ENCODE measurements around the gene LRRC41. TPM values are rescaled to one million over a fixed set of nuclear protein-coding genes. Genes with fewer than 3 reads are reported as not detected.
"Not testable (repeated sequence)": the region's sequence is repeated elsewhere in the genome, so short reads cannot be mapped to it uniquely, and the experiment has no call there.

Gene LRRC41
- total and polyA plus RNA-seq, 7 experiments from 2014 or later, result 34.4 to 63.4 (median 40.4) TPM

DNA sequence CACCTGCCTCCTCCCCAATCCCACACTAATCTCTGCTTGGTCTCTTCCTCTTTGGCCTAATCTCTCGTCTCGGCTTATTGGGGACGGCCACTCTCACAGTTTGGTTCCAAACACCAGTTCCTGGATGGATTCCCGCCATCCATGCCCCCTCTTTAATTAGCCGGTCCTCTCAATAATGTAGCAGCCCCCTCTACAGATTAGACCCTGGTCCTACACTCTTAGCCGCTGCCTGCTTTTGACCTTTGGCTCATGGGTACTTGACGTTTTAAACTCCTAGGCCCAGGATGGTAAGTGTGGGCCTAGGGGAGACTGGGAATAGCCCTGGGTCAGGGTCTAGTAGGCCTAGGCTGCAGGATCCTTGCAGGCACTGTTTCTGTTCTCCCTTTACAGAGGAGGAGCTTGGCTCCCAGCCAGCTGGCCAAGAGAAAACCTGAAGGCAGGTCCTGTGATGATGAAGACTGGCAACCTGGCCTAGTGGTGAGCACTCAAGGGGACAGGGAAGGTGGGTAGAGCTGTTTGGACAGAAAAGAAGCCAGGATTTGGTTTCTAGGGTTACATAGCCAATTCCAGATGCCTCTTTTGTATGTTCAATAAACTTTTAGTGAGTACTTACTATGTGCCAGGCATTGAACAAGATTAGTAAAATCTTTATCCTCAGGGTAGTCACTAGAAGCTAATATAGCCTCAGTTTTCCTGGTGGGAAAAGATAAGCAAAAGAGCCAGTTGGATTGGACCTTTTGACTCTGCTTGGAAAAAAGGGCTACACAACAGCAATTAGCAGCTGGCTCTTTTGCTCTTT, 55.1 kb downstream of the LRRC41 start:
- peaks cover 0 to 44% (median 17%) of the 10 kb centered on the region in 7 donors for H3K4me1 Mint-ChIP-seq
- no peaks in the 10 kb centered on the region for H3K27me3 Mint-ChIP-seq
- Histone ChIP-seq H3K4me3 (ENCODE audit: low read length) (peak overlapping the region; percentile 89), H3K36me3 (ENCODE audit: control insufficient read depth in 2 of 3, insufficient read depth in 3 of 3, low read length in 3 of 3) (no peaks in the 10 kb centered on the region), H3K27me3 (ENCODE audit: control insufficient read depth in 2 of 2, insufficient read depth in 2 of 2, low read length in 2 of 2) (no peaks in the 10 kb centered on the region), H3K9me3 (ENCODE audit: control insufficient read depth in 2 of 3, low read length in 3 of 3) (no peaks in the 10 kb centered on the region), H3K4me1 (ENCODE audit: control insufficient read depth in 2 of 2, insufficient read depth in 2 of 2, low read length in 2 of 2) (peaks cover 4 to 8% of the 10 kb centered on the region in 2 donors), H3K27ac (ENCODE audit: low read depth, low read length) (peak overlapping the region; percentile 54)
- H3K9me3 Mint-ChIP-seq, result no peaks in the 10 kb centered on the region
- ChIA-PET POLR2A (interaction anchor here (1.0 to 2.4 kb wide), 2 partner anchors 50 to 55 kb away, joined by 3 to 9 read pairs; partner anchors contain the start of genes LRRC41, POMGNT1 and UQCRH), CTCF (interaction anchor here (0.9 kb wide), 1 partner anchor 98 kb away, joined by 3 read pairs; no protein-coding TSS in a partner anchor)
- ATAC-seq (no peak), DNase-seq (peak in 3 of 9 donors; percentile 9 to 32 (median 20))
- intact Hi-C loops (cut with micrococcal nuclease), result loop anchor here (5.0 kb wide), 2 partner anchors 354 to 946 kb away; partner anchors contain the start of gene MKNK1 (in 1 of the 2)
- H3K4me3 Mint-ChIP-seq, result peak overlapping the region; percentile 79 to 100 (median 90)
- peak overlapping the region in 7 of 9 donors; percentile 38 to 96 (median 74) for H3K27ac Mint-ChIP-seq
- peaks cover 0 to 18% (median 0%) of the 10 kb centered on the region in 5 donors for H3K36me3 Mint-ChIP-seq

DNA sequence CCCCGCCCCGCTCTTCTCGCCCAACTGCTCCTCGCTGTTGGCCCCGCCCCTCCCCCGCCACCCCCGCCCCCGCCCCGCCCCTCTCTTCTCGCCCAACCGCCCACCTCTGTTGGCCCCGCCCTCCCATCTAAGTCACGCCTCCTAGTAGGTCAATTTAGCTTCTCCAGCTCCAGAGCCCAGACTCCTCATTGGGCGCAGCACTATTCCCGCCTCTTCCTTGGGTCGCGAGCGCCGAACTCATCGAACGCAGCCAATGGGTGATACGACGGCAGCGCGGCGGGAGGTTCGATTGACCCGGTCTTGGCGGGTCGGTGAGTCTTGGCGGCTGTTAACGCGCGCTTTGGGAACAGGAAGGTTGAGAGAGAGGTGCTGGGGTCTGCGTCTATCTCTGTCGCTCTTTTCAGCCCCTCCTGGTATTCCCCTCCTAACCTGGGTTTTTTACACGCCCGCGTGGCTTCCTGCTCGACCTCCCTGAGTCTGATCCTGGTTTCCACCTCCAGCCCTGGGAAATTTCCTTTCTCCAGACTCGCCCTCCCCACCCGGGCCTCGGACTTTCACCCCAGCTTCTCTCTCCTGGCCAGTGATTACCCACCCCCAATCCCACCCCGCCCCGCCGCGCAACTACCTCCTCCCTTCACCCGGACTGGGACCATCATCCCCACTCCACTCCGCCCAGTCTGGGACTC, 55.8 kb downstream of the LRRC41 start, which contains the start of gene RAD54L:
TSS of gene RAD54L (plus strand) at position 328 of the 686 bp plus-strand sequence. CDS start 643 bp downstream, outside the sequence.
- CTCF ChIA-PET, result interaction anchor here (0.5 to 0.9 kb wide), 2 partner anchors 99 to 1233 kb away, joined by 3 read pairs; no protein-coding TSS in a partner anchor
- peaks cover 0 to 41% (median 17%) of the 10 kb centered on the region in 7 donors for H3K4me1 Mint-ChIP-seq

GRCh38 chr1:46246548-46247435, 56.6 kb downstream of the LRRC41 start:
- Mint-ChIP-seq H3K27me3 (no peaks in the 10 kb centered on the region), H3K4me3 (peak overlapping the region; percentile 86 to 100 (median 94)), H3K9me3 (no peaks in the 10 kb centered on the region), H3K4me1 (peaks cover 0 to 33% (median 17%) of the 10 kb centered on the region in 7 donors), H3K36me3 (peaks cover 0 to 10% (median 0%) of the 10 kb centered on the region in 5 donors), H3K27ac (peak overlapping the region; percentile 15 to 95 (median 78))
- intact Hi-C loops (cut with micrococcal nuclease), result loop anchor here (1.0 to 5.0 kb wide), 15 partner anchors 48 to 1572 kb away; partner anchors contain the start of genes LRRC41 (in 2 of the 2), MKNK1 (in 2 of the 2), NSUN4 (in 2 of the 2) and POMGNT1 (in 2 of the 2)
- no peaks in the 10 kb centered on the region for H3K9me3 ChIP-seq (ENCODE audit: control insufficient read depth in 2 of 3, low read length in 3 of 3)
- ChIA-PET CTCF (interaction anchor here (0.5 to 1.3 kb wide), 3 partner anchors 95 to 1232 kb away, joined by 3 to 6 read pairs (median 3); no protein-coding TSS in a partner anchor), POLR2A (interaction anchor here (0.6 to 2.4 kb wide), 6 partner anchors 53 to 907 kb away, joined by 3 to 9 read pairs (median 4); partner anchors contain the start of genes LRRC41, NSUN4 and UQCRH)
- peak overlapping the region; percentile 79 for H3K4me3 ChIP-seq (ENCODE audit: low read length)
- no peaks in the 10 kb centered on the region for H3K27me3 ChIP-seq (ENCODE audit: control insufficient read depth in 2 of 2, insufficient read depth in 2 of 2, low read length in 2 of 2)
- peak; percentile 2 for ATAC-seq
- peak overlapping the region; percentile 66 for H3K27ac ChIP-seq (ENCODE audit: low read depth, low read length)
- no peaks in the 10 kb centered on the region for H3K36me3 ChIP-seq (ENCODE audit: control insufficient read depth in 2 of 3, insufficient read depth in 3 of 3, low read length in 3 of 3)
- peaks cover 4 to 8% of the 10 kb centered on the region in 2 donors for H3K4me1 ChIP-seq (ENCODE audit: control insufficient read depth in 2 of 2, insufficient read depth in 2 of 2, low read length in 2 of 2)
- peak in 1 of 9 donors; percentile 54 for DNase-seq

More for the DNA sequence above, 55.8 kb downstream of the LRRC41 start, which contains the start of gene RAD54L:
- intact Hi-C loops (cut with micrococcal nuclease), result loop anchor here (1.0 to 5.0 kb wide), 15 partner anchors 49 to 1573 kb away; partner anchors contain the start of genes LRRC41 (in 2 of the 2), MKNK1 (in 2 of the 2), NSUN4 (in 2 of the 2) and POMGNT1 (in 2 of the 2)
- Histone ChIP-seq H3K4me1 (ENCODE audit: control insufficient read depth in 2 of 2, insufficient read depth in 2 of 2, low read length in 2 of 2) (peaks cover 4 to 8% of the 10 kb centered on the region in 2 donors), H3K36me3 (ENCODE audit: control insufficient read depth in 2 of 3, insufficient read depth in 3 of 3, low read length in 3 of 3) (no peaks in the 10 kb centered on the region), H3K9me3 (ENCODE audit: control insufficient read depth in 2 of 3, low read length in 3 of 3) (no peaks in the 10 kb centered on the region), H3K27ac (ENCODE audit: low read depth, low read length) (peak within 1 kb of the TSS; percentile 66), H3K4me3 (ENCODE audit: low read length) (peak within 1 kb of the TSS; percentile 89), H3K27me3 (ENCODE audit: control insufficient read depth in 2 of 2, insufficient read depth in 2 of 2, low read length in 2 of 2) (no peaks in the 10 kb centered on the region)
- H3K27ac Mint-ChIP-seq, result peak within 1 kb of the TSS; percentile 62 to 96 (median 78)
- peak; percentile 99 for ATAC-seq
- POLR2A ChIA-PET, result interaction anchor here (0.6 to 2.4 kb wide), 7 partner anchors 50 to 908 kb away, joined by 3 to 9 read pairs (median 3); partner anchors contain the start of genes LRRC41, NSUN4, POMGNT1 and UQCRH
- peak; percentile 83 to 97 (median 95) for DNase-seq
- H3K9me3 Mint-ChIP-seq, result no peaks in the 10 kb centered on the region
- no peaks in the 10 kb centered on the region for H3K27me3 Mint-ChIP-seq
- H3K36me3 Mint-ChIP-seq, result peaks cover 0 to 18% (median 0%) of the 10 kb centered on the region in 5 donors
- peak within 1 kb of the TSS; percentile 86 to 100 (median 94) for H3K4me3 Mint-ChIP-seq

DNA sequence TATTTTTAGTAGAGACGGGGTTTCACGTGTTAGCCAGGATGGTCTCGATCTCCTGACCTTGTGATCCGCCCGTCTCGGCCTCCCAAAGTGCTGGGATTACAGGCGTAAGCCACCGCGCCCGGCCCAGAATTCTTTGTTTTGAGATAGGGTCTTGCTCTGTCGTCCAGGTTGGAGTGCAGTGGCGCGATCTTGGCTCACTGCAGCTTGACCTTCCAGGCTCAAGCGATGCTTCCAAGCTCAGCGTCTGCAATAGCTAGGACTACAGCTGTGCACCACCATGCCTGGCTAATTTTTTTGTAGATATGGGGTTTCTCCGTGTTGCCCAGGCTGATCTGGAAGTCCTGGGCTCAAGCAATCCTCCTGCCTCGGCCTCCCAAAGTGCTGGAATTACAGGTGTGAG, 57.3 kb downstream of the LRRC41 start:
- not testable (repeated sequence) for H3K27me3 ChIP-seq (ENCODE audit: control insufficient read depth in 2 of 2, insufficient read depth in 2 of 2, low read length in 2 of 2); H3K9me3 ChIP-seq (ENCODE audit: control insufficient read depth in 2 of 3, low read length in 3 of 3); H3K27me3 Mint-ChIP-seq; ATAC-seq; H3K27ac Mint-ChIP-seq; H3K4me1 ChIP-seq (ENCODE audit: control insufficient read depth in 2 of 2, insufficient read depth in 2 of 2, low read length in 2 of 2); H3K9me3 Mint-ChIP-seq; DNase-seq; H3K27ac ChIP-seq (ENCODE audit: low read depth, low read length); H3K4me3 ChIP-seq (ENCODE audit: low read length); H3K36me3 Mint-ChIP-seq; H3K36me3 ChIP-seq (ENCODE audit: control insufficient read depth in 2 of 3, insufficient read depth in 3 of 3, low read length in 3 of 3)
- H3K4me1 Mint-ChIP-seq, result peaks cover 0 to 33% (median 17%) of the 10 kb centered on the region in 7 donors
- intact Hi-C loops (cut with micrococcal nuclease), result loop anchor here (2.0 to 5.0 kb wide), 4 partner anchors 356 to 1571 kb away; partner anchors contain the start of genes ARMH1 (in 1 of the 2), GPBP1L1 (in 1 of the 2), MKNK1 (in 1 of the 2) and TMEM53 (in 1 of the 2)
- CTCF ChIA-PET, result interaction anchor here (1.2 to 1.3 kb wide), 2 partner anchors 96 to 100 kb away, joined by 3 to 6 read pairs; no protein-coding TSS in a partner anchor
- POLR2A ChIA-PET, result interaction anchor here (1.2 to 2.4 kb wide), 3 partner anchors 57 to 907 kb away, joined by 3 to 9 read pairs (median 8); partner anchors contain the start of genes LRRC41, NSUN4 and UQCRH
- peak overlapping the region in 4 of 10 donors; percentile 86 to 100 (median 94) for H3K4me3 Mint-ChIP-seq

- H3K27me3 Mint-ChIP-seq, result no peaks in the 10 kb centered on the region
- POLR2A ChIA-PET, result interaction anchor here (0.7 to 1.2 kb wide), 3 partner anchors 46 to 1572 kb away, joined by 5 to 7 read pairs (median 5); partner anchors contain the start of genes LRRC41, POMGNT1 and UQCRH
- H3K27me3 ChIP-seq (ENCODE audit: control insufficient read depth in 2 of 2, insufficient read depth in 2 of 2, low read length in 2 of 2), result no peaks in the 10 kb centered on the region
- no peaks in the 10 kb centered on the region for H3K36me3 ChIP-seq (ENCODE audit: control insufficient read depth in 2 of 3, insufficient read depth in 3 of 3, low read length in 3 of 3)
- no peak overlapping the region for H3K4me3 ChIP-seq (ENCODE audit: low read length)
- H3K4me1 Mint-ChIP-seq, result peaks cover 0 to 33% (median 17%) of the 10 kb centered on the region in 7 donors
- ATAC-seq (no peak), DNase-seq (peak in 5 of 9 donors; percentile 22 to 52 (median 27))
- H3K9me3 ChIP-seq (ENCODE audit: control insufficient read depth in 2 of 3, low read length in 3 of 3), result no peaks in the 10 kb centered on the region
- intact Hi-C loops (cut with micrococcal nuclease), result loop anchor here (2.0 to 5.0 kb wide), 3 partner anchors 104 to 943 kb away; partner anchors contain the start of gene MKNK1 (in 1 of the 2)
- H3K4me1 ChIP-seq (ENCODE audit: control insufficient read depth in 2 of 2, insufficient read depth in 2 of 2, low read length in 2 of 2), result peaks cover 4 to 8% of the 10 kb centered on the region in 2 donors
- H3K27ac Mint-ChIP-seq, result no peak overlapping the region
- CTCF ChIA-PET, result interaction anchor here (0.6 to 1.3 kb wide), 8 partner anchors 26 to 213 kb away, joined by 3 to 10 read pairs (median 4); partner anchors contain the start of gene LRRC41
- no peak overlapping the region for H3K27ac ChIP-seq (ENCODE audit: low read depth, low read length)
- H3K36me3 Mint-ChIP-seq, result peaks cover 0 to 3% (median 0%) of the 10 kb centered on the region in 5 donors
- H3K4me3 Mint-ChIP-seq, result no peak overlapping the region
- H3K9me3 Mint-ChIP-seq, result no peaks in the 10 kb centered on the region
These were observed 58.6 kb downstream of the LRRC41 start for GRCh38 chr1:46244656-46245371.
